ENCODE measurements around the gene RAP1GAP.

GRCh38 chr1:21707086-21707840 lies 38.1 kb upstream of the RAP1GAP start:
- TF ChIP-seq CTCF (IDR thresholded peaks at IDR 0.05) (no peak), POLR2A (IDR thresholded peaks at IDR 0.05) (no peak), POLR2AphosphoS5 (IDR thresholded peaks at IDR 0.05) (no peak)

Measured in transverse colon (tissue), 4 donors.